Measurements from ENCODE around the gene FBXL15.

Gene FBXL15

DNA sequence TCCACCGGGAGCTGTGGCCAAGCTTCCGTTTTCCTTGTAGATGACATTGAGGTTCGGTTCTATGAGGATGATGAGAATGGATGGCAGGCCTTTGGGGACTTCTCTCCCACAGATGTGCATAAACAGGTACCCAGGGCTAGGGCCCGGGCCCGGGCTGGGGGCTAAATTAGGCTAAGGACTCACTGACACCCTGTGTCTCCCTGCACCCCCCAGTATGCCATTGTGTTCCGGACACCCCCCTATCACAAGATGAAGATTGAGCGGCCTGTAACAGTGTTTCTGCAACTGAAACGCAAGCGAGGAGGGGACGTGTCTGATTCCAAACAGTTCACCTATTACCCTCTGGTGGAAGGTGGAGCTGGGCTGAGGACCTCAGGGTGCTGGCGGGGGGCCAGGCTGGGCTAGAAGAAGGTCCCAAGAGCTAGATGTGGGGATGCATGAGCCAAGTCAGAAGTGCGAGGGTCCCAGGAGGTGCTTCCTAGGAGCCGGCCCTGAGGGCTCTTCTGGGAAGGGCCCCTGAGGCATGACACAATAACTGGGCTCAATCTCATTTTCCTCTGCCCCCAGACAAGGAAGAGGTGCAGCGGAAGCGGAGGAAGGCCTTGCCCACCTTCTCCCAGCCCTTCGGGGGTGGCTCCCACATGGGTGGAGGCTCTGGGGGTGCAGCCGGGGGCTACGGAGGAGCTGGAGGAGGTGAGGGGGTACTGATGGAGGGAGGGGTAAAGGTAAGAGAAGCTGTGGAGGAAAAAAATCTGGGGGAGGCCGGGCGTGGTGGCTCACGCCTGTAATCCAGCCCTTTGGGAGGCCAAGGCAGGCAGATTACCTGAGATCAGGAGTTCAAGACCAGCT is 22.2 kb upstream of the FBXL15 start:
- no peak for DNase-seq

DNA sequence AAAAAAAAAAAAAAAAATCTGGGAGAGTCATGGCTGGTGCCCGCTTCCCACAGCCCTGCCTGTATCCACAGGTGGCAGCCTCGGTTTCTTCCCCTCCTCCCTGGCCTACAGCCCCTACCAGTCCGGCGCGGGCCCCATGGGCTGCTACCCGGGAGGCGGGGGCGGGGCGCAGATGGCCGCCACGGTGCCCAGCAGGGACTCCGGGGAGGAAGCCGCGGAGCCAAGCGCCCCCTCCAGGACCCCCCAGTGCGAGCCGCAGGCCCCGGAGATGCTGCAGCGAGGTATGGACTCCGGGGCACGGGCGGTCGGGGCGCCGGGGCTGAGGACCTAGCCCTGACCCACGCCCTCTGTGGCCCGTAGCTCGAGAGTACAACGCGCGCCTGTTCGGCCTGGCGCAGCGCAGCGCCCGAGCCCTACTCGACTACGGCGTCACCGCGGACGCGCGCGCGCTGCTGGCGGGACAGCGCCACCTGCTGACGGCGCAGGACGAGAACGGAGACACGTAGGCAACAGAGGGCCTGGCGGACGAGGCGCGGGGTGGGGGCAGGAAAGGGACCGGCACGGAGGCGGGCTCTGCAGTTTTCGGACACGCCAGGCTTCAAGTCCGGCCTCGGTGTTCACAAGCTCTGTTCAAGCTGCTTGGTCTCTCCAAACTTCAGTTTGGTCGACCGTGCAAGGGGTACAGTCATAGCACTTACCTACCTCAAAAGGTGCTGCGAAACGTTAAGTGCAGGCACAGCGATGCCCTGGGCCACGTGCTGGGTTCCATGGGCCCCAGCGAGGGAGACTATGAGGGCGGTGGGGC is 21.2 kb upstream of the FBXL15 start:
- DNase-seq = peak; percentile 62

DNA sequence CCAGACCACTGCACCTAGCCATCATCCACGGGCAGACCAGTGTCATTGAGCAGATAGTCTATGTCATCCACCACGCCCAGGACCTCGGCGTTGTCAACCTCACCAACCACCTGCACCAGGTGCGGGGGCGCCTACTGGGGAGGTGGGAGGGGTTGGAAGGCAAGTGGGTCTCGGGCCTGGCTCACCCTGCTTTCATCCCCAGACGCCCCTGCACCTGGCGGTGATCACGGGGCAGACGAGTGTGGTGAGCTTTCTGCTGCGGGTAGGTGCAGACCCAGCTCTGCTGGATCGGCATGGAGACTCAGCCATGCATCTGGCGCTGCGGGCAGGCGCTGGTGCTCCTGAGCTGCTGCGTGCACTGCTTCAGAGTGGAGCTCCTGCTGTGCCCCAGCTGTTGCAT is 20.6 kb upstream of the FBXL15 start:
- DNase-seq = peak; percentile 57

DNA sequence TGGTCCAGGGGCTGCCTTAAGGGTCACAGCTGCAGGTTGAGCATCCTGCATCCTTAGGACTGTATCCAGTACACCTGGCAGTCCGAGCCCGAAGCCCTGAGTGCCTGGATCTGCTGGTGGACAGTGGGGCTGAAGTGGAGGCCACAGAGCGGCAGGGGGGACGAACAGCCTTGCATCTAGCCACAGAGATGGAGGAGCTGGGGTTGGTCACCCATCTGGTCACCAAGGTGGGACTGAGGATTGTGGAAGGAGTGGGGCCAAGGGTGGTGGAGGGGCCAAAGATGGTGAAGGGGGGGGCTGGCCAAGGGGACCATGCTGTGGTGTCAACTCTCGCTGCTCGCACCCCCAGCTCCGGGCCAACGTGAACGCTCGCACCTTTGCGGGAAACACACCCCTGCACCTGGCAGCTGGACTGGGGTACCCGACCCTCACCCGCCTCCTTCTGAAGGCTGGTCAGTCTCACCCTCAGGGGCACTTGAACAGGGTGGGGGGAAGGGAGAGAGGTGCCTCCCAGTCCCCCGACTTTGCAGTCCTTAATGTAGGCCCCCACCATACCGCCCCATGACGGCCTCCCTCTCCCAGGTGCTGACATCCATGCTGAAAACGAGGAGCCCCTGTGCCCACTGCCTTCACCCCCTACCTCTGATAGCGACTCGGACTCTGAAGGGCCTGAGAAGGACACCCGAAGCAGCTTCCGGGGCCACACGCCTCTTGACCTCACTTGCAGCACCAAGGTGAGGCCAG is 19.9 kb upstream of the FBXL15 start:
- no peak for DNase-seq

DNA sequence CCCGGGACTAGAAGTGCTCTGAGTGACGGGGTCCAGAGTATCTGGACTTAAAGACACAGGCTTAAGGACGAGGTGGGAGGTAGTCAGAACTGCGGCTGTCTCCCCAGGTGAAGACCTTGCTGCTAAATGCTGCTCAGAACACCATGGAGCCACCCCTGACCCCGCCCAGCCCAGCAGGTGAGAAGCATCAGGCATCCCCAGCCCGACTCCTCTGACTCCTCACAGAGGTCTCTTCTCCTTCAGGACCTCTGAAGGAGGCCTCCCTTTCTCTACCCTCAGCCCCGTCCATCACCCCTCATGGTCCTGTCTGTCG is 19.3 kb upstream of the FBXL15 start:
- DNase-seq = no peak

DNA sequence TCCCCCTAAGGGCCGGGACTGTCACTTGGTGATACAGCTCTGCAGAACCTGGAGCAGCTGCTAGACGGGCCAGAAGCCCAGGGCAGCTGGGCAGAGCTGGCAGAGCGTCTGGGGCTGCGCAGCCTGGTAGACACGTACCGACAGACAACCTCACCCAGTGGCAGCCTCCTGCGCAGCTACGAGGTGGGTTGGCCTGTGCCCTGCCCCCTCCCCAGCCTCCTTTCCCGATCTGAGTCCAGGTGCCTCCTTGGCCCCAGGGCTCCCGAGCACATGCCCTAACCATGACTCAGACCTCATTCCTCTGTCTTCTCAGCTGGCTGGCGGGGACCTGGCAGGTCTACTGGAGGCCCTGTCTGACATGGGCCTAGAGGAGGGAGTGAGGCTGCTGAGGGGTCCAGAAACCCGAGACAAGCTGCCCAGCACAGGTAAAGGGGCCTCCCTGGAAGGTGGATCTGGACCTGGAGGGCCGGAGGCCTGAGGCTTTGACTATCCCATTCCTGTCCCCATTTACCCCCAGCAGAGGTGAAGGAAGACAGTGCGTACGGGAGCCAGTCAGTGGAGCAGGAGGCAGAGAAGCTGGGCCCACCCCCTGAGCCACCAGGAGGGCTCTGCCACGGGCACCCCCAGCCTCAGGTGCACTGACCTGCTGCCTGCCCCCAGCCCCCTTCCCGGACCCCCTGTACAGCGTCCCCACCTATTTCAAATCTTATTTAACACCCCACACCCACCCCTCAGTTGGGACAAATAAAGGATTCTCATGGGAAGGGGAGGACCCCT is 18.7 kb upstream of the FBXL15 start:
- DNase-seq = no peak

DNA sequence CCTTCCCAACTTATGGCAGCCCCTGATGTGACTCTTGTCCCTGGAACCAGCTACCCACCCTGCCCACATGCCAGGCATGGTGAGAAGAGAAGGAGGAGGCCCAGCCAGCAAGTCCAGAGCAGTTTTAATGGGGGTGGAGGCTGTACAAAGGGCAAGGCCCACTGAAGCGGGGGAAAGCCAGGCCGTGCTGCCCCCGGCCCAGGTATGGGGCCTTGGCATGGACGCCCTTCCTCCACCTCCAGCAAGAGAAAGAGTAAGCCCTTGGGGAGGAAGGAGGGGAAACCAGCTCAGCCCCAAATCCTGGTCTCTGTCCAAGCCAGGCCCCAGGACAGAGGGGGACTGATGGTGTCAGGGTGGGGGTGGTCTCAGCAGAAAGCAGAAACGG is 18.1 kb upstream of the FBXL15 start:
- no peak for DNase-seq

DNA sequence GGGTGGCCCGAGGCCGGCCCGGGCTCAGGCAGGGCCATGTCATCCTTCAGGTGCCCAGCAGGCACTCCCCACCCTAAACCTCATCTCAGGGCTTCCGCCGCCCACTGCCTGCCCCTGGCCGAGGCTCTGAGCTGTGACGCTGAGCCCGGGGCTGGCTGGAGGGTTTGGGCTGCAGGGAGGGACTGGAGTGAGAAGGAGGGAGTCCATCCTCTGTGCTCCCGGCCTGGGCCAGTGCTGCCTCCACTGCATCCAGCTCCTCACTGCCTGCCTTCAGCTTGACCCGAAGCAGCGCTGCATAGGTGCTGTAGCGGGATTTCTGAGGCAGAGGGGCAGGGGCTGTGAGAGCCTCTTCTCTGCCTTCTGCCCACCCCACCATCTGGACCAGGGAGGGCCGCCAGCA is 17.5 kb upstream of the FBXL15 start:
- DNase-seq = no peak

DNA sequence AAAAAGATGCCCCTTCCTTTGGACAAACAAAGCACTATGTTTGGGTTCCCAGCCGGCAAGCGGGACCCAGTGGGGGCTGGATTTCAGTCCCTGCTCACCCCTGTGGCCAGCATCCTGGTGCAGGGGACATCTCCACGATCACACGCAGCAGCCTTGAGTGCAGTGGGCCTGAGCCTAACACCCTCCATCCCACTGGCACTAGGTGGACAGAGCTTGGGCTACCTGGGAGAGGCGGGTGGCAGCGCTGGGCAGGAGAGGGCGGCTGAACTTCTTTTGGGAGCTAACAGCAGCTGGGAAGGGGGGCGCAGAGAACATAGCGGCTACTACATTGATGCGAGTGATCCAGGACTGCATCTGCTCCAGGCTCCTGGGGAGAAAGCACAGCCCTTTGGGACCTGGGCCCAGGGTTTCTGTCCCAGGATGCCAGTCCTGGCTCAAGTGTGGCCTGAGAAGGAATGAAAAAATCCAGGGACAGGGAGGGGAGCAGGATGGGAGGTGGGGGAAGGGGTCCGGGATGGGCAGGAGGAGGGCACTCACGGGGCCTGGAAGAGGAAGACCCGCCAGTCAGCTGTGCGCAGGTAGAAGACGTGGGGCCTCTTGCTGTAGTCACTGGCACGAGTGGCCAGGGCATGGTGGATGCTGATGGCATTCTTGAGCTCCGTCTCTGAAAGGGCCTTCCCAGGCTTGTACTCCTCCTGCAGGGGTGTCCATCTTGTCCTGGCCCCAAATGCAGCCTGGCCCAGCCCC is 16.1 kb upstream of the FBXL15 start:
- DNase-seq = no peak

DNA sequence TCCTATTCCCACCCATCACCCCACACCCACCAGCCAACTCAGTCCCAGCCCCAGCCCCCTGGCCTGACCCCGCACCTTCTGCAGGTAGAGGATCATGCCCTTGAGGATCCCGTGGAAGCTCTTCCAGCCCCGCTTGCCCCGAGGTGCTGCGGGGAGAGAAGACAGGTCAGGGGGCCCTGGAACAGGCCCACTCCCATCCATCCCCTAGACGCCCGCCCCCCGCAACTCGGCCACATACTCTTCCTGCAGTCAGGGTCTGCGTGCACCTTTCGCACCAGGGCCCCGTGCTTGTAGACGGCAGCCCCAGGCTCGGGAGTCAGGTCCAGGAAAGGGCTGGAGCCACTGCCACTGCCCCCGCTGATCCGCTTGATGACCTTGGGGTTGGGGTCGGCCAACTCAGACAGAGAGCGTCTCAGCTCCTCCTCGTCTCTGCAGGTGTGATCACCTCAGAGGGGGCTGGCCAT is 15.5 kb upstream of the FBXL15 start:
- no peak for DNase-seq

DNA sequence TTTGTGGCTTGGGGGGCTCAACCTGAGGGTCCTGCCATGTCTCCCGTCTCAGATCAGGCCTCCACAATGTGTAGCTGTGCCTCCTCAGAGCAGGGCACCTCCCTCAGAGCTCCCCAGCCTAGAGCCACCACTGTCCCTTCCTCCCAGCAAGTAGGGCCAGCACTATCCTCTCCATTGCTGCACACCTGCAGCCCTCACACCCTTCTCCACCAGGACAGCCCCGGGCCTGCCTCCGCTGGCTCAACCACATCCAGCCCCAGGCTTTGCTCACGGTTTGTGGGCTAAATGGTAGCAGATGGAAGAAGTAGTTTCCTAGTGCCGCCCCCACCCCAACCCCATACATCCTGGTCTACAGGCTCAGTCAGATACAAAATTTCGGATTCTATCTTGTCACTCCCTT is 15.0 kb upstream of the FBXL15 start:
- DNase-seq = no peak

DNA sequence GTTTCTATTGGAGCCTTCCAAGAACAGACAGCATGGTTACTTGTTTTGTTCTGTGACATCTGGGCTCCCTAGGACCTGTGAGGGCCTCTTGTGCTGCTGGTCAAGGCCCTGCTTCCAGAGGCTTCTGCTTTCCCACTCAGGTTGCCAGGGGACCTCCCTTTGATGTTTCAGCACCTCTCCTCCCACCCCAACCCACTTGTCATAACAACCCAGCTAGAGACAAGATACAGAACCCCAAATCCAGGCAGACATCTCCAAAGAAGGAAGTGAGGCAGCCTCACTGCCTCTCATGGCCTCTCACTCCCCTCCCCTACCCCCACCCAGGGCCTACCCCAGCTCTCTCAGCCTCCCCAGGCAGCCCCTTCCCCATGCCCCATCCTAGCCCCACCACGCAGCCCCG is 13.8 kb upstream of the FBXL15 start:
- DNase-seq = no peak

DNA sequence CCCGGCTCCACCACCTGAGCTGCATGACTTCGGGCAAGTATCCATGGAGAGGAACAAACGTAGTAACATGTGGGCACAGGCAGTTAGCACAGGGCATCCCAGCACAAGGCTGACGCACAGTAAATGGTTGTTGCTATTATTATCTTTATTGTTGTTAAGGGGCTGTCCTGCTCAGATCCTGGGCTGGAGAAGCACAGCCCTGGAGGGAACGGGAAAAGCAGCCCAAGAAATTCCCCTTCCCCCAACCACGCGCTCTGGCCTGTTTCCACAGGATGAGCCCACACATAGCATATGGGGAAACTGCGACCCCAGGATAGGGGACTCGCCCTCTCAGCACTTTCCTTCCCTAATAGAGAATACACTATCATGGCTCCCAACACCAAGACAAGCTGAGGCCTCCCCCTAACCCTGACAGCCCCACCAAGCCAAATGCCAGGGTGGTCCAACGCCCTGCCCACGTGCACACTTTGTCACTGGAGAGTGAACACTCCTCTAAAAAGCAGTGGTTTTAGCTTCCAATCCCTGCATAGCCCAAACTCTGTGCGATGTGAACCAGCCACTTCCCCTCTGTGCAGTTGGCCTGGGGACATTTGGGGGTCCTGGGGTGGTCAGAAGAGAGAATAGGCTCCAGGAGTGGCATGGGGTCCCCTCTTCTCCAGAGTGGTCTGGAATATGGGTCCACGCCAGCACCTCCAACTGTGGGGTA is 13.1 kb upstream of the FBXL15 start:
- DNase-seq = no peak

DNA sequence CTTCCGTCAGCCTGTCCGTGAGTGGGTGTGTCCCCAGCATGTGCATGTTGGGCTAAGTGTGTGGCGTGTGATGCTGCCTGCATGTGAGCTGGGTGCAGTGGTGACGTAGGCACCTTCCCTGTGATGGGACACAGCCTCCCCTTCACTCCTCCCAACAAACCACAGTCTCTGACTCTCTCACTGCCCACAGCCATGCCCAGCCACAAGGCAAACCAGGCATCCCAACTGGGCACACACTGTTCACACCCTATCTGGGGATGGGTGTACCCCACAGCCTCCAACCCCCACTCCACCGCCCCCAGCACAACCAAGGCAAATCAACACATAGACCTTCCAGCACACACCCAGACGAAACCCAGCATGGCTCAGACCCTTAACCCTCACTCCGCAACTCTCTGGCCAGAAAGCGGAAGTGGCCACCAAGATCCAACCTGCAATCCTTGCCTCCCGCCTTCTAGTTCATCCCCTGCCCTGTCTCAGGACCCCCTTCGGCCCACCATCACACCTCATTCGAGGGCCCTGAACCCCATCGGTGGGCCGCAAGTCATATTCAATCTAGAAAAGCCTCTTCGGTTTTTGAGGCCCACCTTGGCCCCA is 12.4 kb upstream of the FBXL15 start:
- DNase-seq = no peak

DNA sequence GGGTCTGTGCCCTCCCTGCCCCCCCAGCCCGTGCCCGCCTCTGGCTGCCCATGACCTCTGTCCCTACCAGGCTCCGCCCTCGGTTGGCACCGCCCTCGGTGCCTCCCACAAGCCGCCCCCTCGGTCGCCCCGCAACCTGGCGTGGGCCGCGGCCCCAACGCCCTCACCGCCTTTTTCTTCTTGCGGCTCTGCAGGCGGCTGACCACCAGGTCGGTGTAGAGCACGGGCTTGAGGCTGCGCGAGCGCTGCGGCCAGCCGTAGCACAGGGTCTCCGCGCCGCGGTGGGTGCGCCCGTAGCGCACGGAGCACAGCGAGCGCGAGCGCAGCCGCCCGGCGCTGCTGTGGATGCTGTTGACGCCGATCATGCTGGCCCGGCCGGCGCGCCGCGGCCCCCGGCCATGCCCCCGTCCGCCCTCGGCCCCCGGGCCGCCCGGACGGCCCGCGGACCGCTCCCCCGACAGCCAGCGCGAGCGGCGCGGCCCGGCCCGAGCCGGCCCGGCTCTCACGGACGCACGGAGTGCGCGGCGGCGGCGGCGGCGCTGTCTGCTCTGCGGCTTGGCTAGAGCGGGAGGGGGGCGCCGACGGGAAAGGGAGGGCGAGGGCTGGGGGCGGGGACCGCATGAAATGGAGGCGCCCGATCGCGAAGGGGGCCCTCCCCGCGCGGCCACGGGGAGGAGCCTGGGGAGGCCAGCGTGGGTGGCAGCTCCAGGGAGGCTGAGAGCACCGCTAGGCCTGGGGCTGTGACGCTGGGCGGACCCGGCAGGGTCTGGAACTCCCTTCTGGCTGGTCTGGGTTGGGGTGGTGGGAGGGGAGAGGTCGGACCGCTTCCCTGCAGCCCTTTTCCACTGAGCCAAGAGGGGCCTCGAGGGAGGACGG is 11.7 kb upstream of the FBXL15 start:
- DNase-seq = no peak

DNA sequence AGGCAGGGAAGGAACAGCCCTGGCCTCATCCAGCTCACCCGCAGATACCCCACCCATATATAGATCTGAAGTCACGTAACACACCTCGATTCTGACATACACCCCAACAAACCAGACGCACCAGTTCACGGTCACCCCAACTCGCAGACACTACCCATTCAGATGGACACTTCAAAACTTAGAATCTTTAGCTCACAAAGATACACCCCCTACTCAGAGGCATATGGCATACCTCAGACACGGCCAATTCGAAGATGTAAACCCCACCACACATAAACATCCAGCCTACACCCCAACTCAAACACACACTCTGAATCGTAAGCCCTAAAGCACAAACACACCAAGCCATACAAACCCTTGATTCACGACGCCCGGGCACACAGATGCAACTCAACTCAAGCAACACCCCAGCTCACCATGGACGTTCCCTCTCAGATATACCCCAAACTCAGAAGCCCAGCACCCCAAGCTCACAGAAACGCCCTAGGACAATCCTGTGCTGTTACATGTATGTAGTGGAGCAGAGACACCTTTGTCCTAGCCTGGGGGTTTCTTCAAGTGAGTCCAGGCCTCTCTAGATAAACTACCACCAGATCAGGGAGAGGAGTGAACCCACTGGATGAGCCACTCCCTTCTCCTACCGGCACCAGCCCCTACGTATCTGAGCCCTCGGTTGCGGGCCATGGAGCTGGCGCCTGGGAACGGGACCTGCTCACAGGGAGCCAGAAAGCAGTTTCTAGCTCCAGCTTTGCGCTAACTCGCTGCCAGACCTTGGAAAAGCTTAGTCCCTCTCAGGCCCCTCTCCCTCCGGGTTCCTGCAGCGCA is 10.8 kb upstream of the FBXL15 start:
- no peak for DNase-seq

DNA sequence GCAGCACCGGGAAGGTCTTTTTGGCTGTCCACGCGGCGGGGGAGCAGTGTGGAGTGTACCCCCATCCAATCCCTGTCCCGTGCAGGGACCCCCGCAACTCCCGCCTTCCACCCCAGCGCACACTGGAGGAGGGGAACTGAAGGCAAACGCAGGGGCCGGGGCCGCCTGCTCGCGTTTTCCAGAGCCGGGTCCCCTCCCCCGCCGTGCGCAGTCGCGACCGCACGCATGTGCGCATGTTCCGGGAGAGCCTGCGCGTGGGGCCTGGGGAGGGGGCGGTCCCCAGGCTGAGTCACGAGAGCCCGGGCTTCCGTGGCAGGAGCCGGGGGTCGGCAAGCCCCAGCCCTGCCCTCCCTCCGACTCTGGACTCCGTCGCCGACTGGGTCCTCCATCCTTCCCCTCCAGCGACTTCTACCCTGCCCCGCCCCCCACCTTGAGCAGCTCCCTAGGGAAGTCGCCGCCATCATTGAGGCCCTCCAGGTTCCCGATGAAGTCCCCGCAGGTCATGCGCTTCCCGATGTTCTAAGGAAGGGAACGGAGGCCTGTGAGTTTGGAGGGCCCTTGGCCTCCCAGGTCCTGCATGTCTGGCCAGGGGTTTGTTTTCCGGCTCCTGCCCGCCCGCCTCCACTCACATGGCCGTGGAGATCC is 10.1 kb upstream of the FBXL15 start:
- DNase-seq = no peak
